ENCODE data around the gene SUSD2. TPM values are rescaled to one million over a fixed set of nuclear protein-coding genes. Genes with fewer than 3 reads are reported as not detected.

The SUSD2 gene
- total and polyA plus RNA-seq, 2 of the 8 experiments (the other 6 are each of a cell fraction or from before 2014, with no cell fraction given): 2.0 to 4.8 TPM

GRCh38 chr22:24142831-24143230 is 38.5 kb upstream of the SUSD2 start:
- Histone ChIP-seq H3K23ac (ENCODE audit: insufficient read length) (no peak overlapping the region), H2BK5ac (ENCODE audit: low read depth, low read length) (0 out of 2 replicates have a peak overlapping the region, but pooled peaks have one; percentile 24), H4K91ac (replicated peaks; ENCODE audit: insufficient read length, low read length) (no peak overlapping the region), H3K79me2 (ENCODE audit: control insufficient read depth in 1 of 2, insufficient read depth in 2 of 2, low read length in 2 of 2) (no peaks in the 10 kb centered on the region), H3K4me1 (replicated peaks in 1 of 4; ENCODE audit: control insufficient read depth in 3 of 4, insufficient read depth in 4 of 4, low read length in 3 of 4) (peaks cover 5 to 17% (median 11%) of the 10 kb centered on the region in 4 experiments), H3K4ac (replicated peaks; ENCODE audit: insufficient read length, low read depth, low read length) (no peak overlapping the region), H3K36me3 (ENCODE audit: control insufficient read depth in 2 of 4, insufficient read depth in 4 of 4, low read length in 3 of 4) (peaks cover 0 to 5% (median 0%) of the 10 kb centered on the region in 4 experiments; a peak in 1 of 8 replicates), H3K9me3 (ENCODE audit: insufficient read depth in 2 of 2, low read depth in 1 of 2, low read length in 1 of 2) (no peaks in the 10 kb centered on the region), H2BK120ac (replicated peaks; ENCODE audit: low read depth, low read length) (no peak overlapping the region), H3K23me2 (ENCODE audit: low read depth, low read length) (no peaks in the 10 kb centered on the region; the same call in 1 of the 2 replicates), H2BK15ac (ENCODE audit: low read length) (no peak overlapping the region), H4K8ac (ENCODE audit: extremely low read depth, insufficient read depth, low read length) (no peak overlapping the region), H2AFZ (ENCODE audit: low read length) (no peak overlapping the region), H2AK5ac (ENCODE audit: low read depth, low read length) (no peak overlapping the region), H3K9ac (replicated peaks in 1 of 4; ENCODE audit: extremely low read depth in 1 of 4, low read depth in 3 of 4, low read length in 3 of 4) (no peak overlapping the region), H3K4me2 (ENCODE audit: insufficient read depth in 1 of 2, low read depth in 2 of 2, low read length in 2 of 2) (no peak overlapping the region), H2BK12ac (ENCODE audit: low read depth, low read length) (0 out of 2 replicates have a peak overlapping the region, but pooled peaks have one; percentile 27), H4K20me1 (replicated peaks in 1 of 2; ENCODE audit: control insufficient read depth in 1 of 2, insufficient read depth in 2 of 2, low read length in 2 of 2) (peaks cover 0 to 7% of the 10 kb centered on the region in 2 experiments), H3K27me3 (replicated peaks in 1 of 4; ENCODE audit: control insufficient read depth in 3 of 4, extremely low read depth in 1 of 4, insufficient read depth in 3 of 4, low read length in 3 of 4) (no peaks in the 10 kb centered on the region), H3K79me1 (ENCODE audit: low read depth, low read length) (peaks cover 6% of the 10 kb centered on the region; the same call in 1 of the 2 replicates), H2BK20ac (ENCODE audit: low read length) (no peak overlapping the region), H3K4me3 (ENCODE audit: extremely low read depth in 1 of 4, insufficient read depth in 2 of 4, low read depth in 3 of 4, low read length in 4 of 4) (no peak overlapping the region), H3K27ac (ENCODE audit: low read depth, low read length) (no peak overlapping the region), H3K14ac (ENCODE audit: insufficient read length) (no peak overlapping the region), H3K56ac (replicated peaks; ENCODE audit: insufficient read length, low read depth, low read length) (no peak overlapping the region), H4K5ac (ENCODE audit: insufficient read length, low read depth, low read length) (no peak overlapping the region), H3K18ac (ENCODE audit: extremely low read depth, low read length) (no peak overlapping the region)
- CTCF ChIA-PET (ENCODE audit: partially characterized antibody): interaction anchor here (1.5 to 4.1 kb wide), 3 partner anchors 10 to 35 kb away, joined by 3 to 32 read pairs (median 8); no protein-coding TSS in a partner anchor
- POLR2A ChIA-PET (ENCODE audit: partially characterized antibody): no interaction called here
- no peak for FAIRE-seq
- TF ChIP-seq MAX (IDR thresholded peaks at IDR 0.05) (no peak), RNF2 (IDR thresholded peaks at IDR 0.05; ENCODE audit: borderline replicate concordance, low read depth, low read length, missing control alignments, poor library complexity, severe bottlenecking) (no peak), KDM4A (IDR thresholded peaks at IDR 0.05; ENCODE audit: low read depth, low read length, severe bottlenecking) (no peak), BRCA1 (IDR thresholded peaks at IDR 0.05; ENCODE audit: low read depth, low read length) (no peak), SUZ12 (IDR thresholded peaks at IDR 0.05; ENCODE audit: low read length) (no peak), PHF8 (conservative IDR thresholded peaks at IDR 0.05; ENCODE audit: low read depth, low read length) (no peak), NANOG (IDR thresholded peaks at IDR 0.05; ENCODE audit: insufficient read depth, low read depth, low read length, poor library complexity, severe bottlenecking) (no peak)
- WGBS, 2 experiments (ENCODE audit: extremely low coverage in 1 of 2, insufficient coverage in 1 of 2, insufficient read length in 1 of 2, insufficient replicate concordance in 2 of 2, low coverage in 1 of 2, low lambda C conversion rate in 2 of 2, missing lambda C conversion rate in 1 of 2): 89% methylated on average over 2 of the region's 3 CpGs; no CpG with 5 or more reads in 1 of the 2 experiments
- no peak for DNase-seq (ENCODE audit: low read depth in 1 of 2, low spot score in 2 of 2)
